Thyroid gland (tissue), 4 donors: ENCODE data around the gene C1orf50.

Experiments
- POLR2A ChIP-seq, 2 donors: fragments of 450-650 bp; IDR thresholded peaks; one replicate each; pipeline ENCODE4 v1.6.1; 2017; ENCODE audit warnings: antibody characterized with exemption in 2 of 2, mild to moderate bottlenecking in 2 of 2, moderate library complexity in 1 of 2
- TF ChIP-seq, protein P1 (sequence below), 6 experiments: fragments of 200-600 bp in 3 of 6; fragments of 450-650 bp in 3 of 6; sonication (generic) in 3 of 6; IDR thresholded peaks; one replicate each; pipeline ENCODE4 v1.5.1; 2016 to 2019; ENCODE audit warnings: antibody characterized with exemption in 6 of 6, mild to moderate bottlenecking in 2 of 6, inconsistent platforms in 1 of 6, moderate library complexity in 1 of 6

DNA sequence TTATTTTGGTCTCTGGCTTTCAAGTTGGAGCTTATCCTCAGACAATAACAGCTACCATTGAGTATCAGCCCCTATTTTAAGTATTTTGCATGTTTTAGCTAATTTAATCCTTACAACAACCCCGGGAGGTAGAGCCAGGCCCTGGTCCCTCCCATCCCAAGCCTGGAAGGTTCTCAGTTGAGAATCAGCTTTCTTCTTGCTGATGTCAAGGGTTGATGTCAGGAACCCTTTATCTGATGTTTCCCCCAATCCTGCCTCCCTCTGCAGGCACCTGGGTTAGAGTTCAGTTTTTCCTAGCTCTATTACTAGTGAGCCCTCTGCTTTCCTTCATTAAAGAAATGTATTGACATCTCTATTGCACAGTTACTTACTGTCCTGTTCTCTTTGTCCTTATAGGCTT is 53.8 kb downstream of the C1orf50 start:
- TF ChIP-seq, protein P1, sequence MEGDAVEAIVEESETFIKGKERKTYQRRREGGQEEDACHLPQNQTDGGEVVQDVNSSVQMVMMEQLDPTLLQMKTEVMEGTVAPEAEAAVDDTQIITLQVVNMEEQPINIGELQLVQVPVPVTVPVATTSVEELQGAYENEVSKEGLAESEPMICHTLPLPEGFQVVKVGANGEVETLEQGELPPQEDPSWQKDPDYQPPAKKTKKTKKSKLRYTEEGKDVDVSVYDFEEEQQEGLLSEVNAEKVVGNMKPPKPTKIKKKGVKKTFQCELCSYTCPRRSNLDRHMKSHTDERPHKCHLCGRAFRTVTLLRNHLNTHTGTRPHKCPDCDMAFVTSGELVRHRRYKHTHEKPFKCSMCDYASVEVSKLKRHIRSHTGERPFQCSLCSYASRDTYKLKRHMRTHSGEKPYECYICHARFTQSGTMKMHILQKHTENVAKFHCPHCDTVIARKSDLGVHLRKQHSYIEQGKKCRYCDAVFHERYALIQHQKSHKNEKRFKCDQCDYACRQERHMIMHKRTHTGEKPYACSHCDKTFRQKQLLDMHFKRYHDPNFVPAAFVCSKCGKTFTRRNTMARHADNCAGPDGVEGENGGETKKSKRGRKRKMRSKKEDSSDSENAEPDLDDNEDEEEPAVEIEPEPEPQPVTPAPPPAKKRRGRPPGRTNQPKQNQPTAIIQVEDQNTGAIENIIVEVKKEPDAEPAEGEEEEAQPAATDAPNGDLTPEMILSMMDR (IDR thresholded peaks at IDR 0.05): no peak
- no peak for TF ChIP-seq POLR2A (IDR thresholded peaks at IDR 0.05)
